ENCODE measurements around the gene VDAC1.
"Not testable (repeated sequence)": the region's sequence is repeated elsewhere in the genome, so short reads cannot be mapped to it uniquely, and the experiment has no call there.

Gene VDAC1

GRCh38 chr5:134038138-134038537, 33.4 kb upstream of the VDAC1 start:
- Mint-ChIP-seq H3K4me3 (no peak overlapping the region), H3K27me3 (ENCODE audit: low read depth) (peaks cover 3% of the 10 kb centered on the region), H3K9me3 (no peaks in the 10 kb centered on the region), H3K4me1 (no peaks in the 10 kb centered on the region), H3K36me3 (ENCODE audit: low read depth) (no peaks in the 10 kb centered on the region), H3K27ac (no peak overlapping the region)
- TF ChIP-seq, protein P1, sequence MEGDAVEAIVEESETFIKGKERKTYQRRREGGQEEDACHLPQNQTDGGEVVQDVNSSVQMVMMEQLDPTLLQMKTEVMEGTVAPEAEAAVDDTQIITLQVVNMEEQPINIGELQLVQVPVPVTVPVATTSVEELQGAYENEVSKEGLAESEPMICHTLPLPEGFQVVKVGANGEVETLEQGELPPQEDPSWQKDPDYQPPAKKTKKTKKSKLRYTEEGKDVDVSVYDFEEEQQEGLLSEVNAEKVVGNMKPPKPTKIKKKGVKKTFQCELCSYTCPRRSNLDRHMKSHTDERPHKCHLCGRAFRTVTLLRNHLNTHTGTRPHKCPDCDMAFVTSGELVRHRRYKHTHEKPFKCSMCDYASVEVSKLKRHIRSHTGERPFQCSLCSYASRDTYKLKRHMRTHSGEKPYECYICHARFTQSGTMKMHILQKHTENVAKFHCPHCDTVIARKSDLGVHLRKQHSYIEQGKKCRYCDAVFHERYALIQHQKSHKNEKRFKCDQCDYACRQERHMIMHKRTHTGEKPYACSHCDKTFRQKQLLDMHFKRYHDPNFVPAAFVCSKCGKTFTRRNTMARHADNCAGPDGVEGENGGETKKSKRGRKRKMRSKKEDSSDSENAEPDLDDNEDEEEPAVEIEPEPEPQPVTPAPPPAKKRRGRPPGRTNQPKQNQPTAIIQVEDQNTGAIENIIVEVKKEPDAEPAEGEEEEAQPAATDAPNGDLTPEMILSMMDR (IDR thresholded peaks at IDR 0.05; ENCODE audit: unreplicated experiment in 3 of 3) = no peak

- peaks cover 3% of the 10 kb centered on the region for H3K27me3 Mint-ChIP-seq (ENCODE audit: low read depth)
- H3K27ac Mint-ChIP-seq = no peak overlapping the region
- no peak overlapping the region for H3K4me3 Mint-ChIP-seq
- H3K4me1 Mint-ChIP-seq = no peaks in the 10 kb centered on the region
- TF ChIP-seq, protein P1 (IDR thresholded peaks at IDR 0.05; ENCODE audit: unreplicated experiment in 3 of 3) = no peak
- H3K9me3 Mint-ChIP-seq = no peaks in the 10 kb centered on the region
- H3K36me3 Mint-ChIP-seq (ENCODE audit: low read depth) = no peaks in the 10 kb centered on the region
Observed at GRCh38 chr5:134037160-134037559, 32.4 kb upstream of the VDAC1 start.

GRCh38 chr5:134034326-134034725, 29.6 kb upstream of the VDAC1 start:
- Mint-ChIP-seq H3K27me3 (ENCODE audit: low read depth) (peaks cover under 1% of the 10 kb centered on the region), H3K27ac (no peak overlapping the region), H3K4me3 (no peak overlapping the region), H3K4me1 (no peaks in the 10 kb centered on the region), H3K9me3 (no peaks in the 10 kb centered on the region), H3K36me3 (ENCODE audit: low read depth) (no peaks in the 10 kb centered on the region)
- TF ChIP-seq, protein P1 (IDR thresholded peaks at IDR 0.05; ENCODE audit: unreplicated experiment in 3 of 3) = no peak

DNA sequence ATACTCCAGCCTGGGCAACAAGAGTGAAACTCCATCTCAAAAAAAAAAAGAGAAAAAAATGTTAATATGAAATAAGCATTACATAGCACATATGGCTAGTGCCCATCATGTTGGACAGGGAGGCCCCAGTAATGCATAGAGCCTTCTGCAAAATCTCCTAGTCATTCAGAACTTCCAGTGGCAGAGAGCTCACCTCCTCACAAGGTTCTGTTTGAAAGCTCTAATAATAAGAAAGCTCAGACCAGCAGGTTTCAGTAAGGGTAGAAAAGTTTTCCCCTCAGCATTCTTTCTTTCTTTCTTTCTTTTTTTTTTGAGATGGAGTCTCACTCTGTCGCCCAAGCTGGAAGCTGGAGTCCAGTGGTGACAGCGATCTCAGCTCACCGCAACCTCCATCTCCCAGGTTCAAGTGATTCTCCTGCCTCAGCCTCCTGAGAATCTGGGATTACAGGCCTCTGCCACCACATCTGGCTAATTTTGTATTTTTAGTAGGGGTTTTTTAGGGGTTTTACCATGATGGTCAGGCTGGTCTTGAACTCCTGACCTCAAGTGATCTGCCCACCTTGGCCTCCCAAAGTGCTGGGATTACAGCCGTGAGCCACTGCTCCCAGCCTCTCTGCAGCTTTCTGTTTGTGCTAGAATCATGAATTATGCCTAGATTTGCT, 25.7 kb upstream of the VDAC1 start:
- not testable (repeated sequence) for H3K36me3 Mint-ChIP-seq (ENCODE audit: low read depth); H3K9me3 Mint-ChIP-seq; H3K4me1 Mint-ChIP-seq; H3K27me3 Mint-ChIP-seq (ENCODE audit: low read depth); H3K27ac Mint-ChIP-seq; H3K4me3 Mint-ChIP-seq

DNA sequence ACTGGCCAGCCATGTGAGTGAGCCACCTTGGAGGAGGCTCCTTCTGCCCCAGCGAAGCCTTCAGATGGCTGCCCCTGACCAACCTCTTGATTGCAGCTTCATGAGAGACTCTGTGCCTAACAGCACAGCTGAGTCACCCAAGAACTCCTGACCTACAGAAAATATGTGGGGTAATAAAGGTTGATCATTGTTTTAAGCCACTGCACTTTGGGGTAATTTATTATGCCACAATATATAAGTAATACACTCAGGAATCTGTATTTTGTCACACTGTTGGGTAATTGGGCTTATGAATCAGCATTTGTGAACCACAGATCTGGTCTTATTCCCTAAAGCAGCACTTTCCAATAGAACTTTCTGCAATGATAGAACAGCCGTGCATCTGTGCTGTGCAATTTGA, 24.4 kb upstream of the VDAC1 start:
- Mint-ChIP-seq H3K4me3 (no peak overlapping the region), H3K27ac (no peak overlapping the region), H3K9me3 (no peaks in the 10 kb centered on the region), H3K36me3 (ENCODE audit: low read depth) (no peaks in the 10 kb centered on the region), H3K27me3 (ENCODE audit: low read depth) (peaks cover 4% of the 10 kb centered on the region), H3K4me1 (no peaks in the 10 kb centered on the region)
- TF ChIP-seq, protein P1 (IDR thresholded peaks at IDR 0.05; ENCODE audit: unreplicated experiment in 3 of 3) = no peak

GRCh38 chr5:134028496-134028895, 23.7 kb upstream of the VDAC1 start:
- Mint-ChIP-seq H3K4me1 (no peaks in the 10 kb centered on the region), H3K27ac (no peak overlapping the region), H3K4me3 (no peak overlapping the region), H3K9me3 (no peaks in the 10 kb centered on the region), H3K27me3 (ENCODE audit: low read depth) (peaks cover 4% of the 10 kb centered on the region), H3K36me3 (ENCODE audit: low read depth) (no peaks in the 10 kb centered on the region)
- TF ChIP-seq, protein P1 (IDR thresholded peaks at IDR 0.05; ENCODE audit: unreplicated experiment in 3 of 3) = no peak
